HL-60/S4 treated with phorbol 12-myristate 13-acetate at 8.2 ng/mL for 4 days and 3 days (cell line): Measurements from ENCODE around the gene ADAMTS2.

Experiments used
- in situ Hi-C: fragments of 300-500 bp; cut with MboI; formaldehyde crosslinking; loops from 2 replicates; pipeline ENCODE4 v1.15.0; 2022; ENCODE audit warnings: low sequenced_read_pairs

The ADAMTS2 gene

DNA sequence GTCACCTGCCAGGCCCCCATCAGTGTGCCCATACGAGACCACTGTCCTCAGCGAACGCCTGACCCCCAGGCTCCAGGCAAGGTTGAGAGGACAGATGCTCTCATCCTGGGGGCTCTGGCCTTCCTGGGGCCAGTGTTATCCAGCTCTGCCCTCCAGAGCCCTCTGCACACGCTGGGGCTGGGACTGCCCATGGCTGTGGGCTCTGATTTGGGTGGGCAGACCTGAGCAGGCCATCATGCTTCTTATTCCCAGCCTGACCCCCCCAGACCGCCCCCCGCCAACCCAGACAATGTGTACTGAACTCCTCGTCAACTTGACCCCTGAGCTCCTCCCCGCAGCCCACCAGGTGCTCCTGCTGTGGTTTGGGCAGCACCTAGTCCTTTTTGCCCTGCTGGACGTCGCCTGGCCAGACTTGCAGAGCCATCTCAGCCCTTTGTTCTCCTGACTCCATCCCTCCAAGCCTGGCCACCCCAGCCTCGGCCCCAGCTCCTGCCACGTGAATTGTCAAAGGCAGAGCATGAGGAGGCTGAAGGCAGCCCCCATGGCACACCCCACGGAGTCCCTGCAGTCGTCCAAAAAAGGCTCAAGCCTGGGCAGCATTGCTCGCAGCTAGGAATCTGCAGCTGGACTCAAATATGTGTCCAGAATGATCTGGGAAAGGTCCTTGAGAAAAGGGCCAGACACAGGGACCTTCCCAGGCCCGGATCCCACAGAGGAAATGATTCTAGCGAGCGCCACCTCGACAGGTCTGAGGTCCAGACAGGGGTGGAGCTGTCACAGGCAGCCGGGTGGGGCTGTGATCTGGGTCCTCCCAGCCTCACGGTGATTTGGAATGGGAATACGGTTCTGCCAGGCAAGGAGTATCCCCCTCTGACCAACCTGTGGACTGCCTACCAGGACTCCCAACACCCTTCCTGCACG lies 87.0 kb downstream of the ADAMTS2 start:
- in situ Hi-C loops = no loop called here

DNA sequence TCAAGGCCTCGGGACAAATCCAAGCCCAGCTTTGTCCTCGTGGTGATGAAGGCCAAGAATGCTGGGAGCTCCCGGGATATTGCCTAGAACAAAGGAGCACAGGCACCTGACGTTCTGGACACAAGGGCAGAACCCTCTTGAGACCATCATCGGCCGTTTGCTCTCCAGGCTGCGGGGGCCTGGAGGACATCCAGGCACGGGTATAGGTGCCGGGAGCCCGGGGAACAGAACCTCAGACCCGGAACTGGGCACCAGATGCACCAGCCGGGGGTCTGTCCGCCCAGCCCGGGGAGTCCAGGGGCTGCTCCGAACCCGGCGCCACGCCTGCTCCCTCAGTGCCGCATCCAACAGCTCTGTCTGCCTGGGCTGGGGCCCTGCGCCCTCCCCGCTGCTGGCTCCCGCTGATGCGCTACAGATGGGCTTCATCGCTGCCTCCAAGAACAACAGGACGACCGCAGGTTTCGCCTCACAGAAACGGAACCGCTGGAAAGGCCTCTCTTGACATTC lies 88.0 kb downstream of the ADAMTS2 start:
- in situ Hi-C loops = no loop called here

DNA sequence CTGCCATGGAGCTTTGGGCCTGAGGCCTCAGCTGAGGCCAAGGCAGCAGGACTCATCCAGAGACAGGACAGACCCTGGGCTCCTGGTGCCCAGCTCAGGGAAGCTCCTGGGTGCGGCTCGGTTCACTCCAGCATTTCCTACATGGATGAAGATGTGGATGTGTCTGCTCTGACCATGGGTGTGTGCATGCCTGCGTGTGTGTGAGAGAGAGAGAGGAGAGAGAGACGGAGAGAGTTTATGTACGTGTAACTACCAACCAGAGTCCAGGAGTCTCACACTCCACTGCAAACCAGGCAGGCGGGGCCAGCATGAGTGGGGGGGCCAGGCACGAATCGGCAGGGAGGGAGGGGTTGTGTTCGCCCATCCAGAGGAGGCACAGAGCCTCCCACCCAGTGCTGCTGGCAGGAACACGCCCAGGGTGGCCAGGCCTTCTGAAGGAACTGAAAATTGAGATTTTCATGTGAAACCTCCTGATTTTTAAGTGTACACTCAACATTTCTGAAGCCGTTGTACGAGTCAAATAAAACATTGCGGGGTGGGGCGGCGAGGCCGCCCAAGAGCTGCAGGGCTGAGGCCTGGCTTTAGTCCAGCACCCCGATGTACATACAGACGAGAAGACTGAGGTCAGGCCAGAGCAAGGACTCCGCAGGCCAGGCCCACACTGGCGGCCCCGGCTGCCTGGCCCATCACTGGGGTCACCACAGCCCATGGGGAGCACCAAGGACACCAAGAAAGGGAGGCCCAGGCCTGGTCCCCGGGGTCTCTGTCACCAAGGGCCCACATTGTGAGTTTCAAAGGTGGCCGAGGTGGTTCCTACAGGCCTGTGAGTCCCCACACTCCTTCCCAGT lies 88.7 kb downstream of the ADAMTS2 start:
- in situ Hi-C loops = no loop called here

DNA sequence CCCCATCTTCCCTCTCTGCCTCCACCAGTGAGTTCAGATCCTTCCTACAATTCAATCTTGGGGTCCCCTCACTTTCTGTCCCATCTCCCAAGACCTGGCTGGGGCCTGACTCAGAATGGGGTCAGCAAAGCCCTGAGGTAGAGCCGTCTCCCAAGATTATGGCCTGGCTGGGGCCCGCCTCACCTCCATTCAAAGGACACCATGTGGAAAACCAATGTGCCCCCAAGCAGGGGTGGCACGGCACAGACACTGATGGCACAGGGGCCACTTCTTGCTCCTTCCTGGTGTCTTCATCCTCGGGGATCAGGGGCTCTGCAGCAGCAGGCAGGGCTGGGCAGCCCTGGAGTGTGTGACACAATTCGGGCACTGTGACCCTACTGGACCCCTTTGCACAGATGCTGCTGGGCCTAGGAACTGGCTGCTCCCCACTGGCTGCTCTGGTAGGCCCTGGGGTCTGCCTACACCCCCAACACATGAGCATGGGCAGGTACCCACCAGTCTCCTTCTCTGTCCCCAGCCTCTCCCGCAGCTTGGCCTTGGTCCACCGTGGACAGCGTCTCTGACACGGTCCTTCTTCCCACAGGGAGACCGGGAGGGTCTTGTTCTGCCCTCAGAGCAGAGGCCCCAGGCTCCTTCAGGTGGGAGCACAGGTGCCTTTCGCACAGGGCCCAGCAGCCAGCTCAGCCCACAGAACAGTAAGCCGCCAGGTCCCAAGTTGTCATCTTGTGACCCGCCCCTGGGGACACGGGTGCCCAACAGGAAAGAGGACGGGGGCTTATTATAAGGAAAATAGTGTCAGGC lies 89.5 kb downstream of the ADAMTS2 start:
- in situ Hi-C loops = no loop called here

DNA sequence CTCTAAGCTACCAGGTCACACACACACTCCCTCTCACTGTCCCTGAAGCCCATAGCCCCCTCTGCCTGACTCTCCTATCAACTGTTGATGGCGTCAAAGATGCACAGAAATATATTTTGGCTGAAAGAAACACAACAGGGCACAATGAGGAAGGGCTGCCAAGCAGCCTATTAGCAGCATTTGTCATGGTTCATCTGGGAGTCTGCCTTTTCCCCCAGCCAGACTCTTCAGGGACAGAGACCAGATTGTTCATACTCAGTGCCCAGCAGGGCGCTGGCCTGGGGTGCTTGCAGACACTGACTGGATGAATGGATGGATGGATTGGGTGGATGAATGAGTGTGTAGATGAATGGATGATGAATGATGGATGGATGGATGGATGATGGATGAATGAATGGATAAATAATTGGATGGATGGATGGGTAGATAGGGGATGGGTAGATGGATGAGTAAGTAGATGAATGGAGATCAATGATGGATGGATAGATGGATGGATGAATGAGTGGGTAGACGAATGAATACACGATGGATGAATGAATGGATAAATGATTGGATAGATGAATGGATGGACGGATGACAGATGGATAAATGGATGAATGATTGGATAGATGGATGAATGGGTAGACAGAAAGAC lies 90.5 kb downstream of the ADAMTS2 start:
- in situ Hi-C loops = no loop called here

DNA sequence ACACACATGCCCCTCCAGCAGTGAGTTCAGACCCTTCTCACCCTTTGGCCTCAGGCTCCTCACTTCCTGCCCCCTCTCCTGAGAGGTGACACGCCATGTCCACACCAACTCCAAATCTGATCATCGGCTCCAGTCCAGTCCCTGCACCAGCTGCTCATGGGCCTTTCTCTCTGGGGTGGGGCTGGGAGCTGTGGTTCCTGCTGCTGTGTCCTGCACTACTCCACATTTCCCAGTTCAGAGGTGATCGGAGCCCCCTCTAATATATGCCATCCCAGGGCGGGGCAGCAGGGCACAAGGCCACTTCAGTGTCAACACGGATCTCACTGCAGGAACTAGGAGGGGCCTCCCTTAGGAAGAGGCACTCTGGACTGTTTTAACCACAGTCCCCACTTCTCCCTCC lies 91.5 kb downstream of the ADAMTS2 start:
- in situ Hi-C loops = no loop called here

DNA sequence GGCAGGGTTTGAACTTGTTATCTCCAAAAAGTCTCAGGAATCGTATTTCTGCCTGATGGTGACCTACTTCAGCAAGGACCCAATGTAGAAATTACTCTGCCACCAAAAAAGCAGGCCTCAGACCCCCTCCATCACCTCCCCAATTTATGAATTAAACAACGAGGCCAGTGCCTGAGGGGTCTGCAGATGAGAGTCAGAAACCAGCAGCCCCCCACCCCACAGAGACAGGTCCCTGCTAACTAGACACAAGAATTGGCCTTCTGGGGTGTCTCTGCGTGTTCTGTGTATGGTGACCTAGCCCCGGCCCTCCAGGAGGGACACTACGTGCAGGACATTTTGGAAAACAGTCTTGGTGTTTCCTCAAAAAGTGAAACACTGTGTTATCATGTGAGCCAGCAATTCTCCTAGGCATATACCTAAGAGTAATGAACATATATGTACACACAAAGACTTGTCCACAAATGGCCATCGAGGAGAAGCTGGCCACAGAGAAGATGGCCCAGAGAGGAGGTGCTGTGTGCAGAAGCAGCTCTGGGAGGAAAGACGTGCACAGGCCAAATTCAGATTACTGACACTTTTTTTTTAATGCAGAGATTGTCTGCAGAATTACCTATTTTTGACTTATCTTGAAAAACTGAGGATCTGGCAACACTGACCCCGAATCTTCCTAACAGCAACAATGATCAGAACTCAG lies 93.8 kb downstream of the ADAMTS2 start:
- in situ Hi-C loops = no loop called here

DNA sequence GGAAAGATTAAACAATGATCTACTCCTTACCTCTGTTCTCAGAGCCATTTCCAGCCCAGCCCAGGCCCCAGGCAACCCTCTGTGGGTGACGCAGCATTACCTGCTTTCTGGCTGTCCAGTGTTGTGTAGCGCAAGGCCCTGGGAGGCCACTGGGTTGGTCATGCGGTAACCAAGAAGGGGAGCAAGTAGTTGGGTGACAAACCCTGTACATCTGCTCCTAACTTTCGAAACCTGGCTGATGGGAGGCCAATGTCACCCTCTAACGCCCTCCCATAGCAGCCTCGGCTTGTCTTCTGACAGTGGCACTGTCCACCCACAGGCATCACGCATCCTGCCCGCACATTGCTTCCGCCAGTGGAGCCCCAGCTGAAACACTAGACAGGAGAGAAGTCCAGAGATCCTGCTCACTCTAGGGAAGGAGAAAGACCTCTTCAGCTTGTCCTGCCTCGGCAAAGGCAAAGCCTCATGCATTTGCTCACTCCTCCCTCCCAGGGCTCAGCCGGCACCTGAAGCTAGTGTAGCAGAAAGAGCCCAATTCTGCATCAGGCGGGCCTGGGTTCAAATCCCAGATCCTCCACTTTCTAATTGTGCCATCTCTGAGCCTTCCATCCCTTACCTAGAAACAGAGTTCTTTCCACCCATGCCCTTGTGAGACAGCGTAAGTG lies 94.6 kb downstream of the ADAMTS2 start:
- in situ Hi-C loops = no loop called here

DNA sequence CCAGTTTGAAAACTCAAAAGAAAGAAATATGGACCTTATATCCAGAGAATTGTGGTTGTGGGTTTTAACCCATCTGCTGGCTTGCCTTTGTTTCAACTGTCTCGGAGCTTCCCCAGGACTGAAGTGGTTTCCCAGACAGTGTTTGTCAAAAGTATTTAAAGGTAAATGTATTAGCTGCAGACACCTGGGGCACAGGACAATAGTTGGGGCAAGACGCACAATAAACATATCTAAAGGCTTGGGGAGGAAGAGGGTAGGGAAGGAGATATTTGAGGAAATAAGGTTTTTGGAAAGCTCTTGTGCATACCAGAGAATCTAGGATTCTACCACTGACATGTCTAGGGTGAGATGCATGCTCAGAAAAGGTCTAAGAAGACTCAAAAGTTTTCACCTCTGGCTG lies 99.0 kb downstream of the ADAMTS2 start:
- in situ Hi-C loops = no loop called here

DNA sequence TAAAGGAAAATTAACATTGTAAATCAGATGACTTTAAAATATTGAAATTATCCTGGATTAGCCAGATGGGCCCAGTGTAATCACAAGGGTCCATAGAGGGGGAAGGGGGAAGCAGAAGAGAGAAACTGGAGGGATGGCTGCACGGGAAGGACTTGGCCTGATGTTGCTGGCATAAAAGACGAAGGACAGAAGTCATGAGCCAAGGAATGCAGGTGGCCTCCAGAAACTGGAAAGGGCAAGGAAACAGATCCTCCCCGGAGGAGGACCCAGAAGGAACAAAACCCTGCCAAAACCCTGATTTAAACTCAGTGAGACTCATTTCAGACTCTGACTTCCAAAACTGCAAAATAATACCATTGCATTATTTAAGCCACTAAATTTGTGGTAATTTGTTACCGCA lies 100.2 kb downstream of the ADAMTS2 start:
- in situ Hi-C loops = no loop called here

DNA sequence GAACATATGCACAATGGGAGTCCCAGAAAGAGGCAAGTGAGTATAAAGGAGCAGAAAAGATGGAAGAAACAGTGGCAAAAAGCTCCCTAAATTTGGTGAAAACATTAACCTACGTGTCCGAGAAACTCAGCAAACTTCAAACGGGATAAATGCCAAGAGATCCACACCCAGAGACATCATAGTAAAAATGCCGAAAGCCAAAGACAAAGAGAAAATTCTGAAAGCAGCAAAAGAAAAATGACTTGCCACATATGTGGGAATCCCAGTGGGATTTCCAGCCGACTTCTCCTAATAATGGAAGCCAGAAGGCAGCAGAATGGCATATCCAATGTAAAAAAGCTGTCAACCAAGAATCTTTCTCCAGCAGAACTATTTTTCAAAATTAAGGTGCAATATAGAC lies 101.2 kb downstream of the ADAMTS2 start:
- in situ Hi-C loops = no loop called here

DNA sequence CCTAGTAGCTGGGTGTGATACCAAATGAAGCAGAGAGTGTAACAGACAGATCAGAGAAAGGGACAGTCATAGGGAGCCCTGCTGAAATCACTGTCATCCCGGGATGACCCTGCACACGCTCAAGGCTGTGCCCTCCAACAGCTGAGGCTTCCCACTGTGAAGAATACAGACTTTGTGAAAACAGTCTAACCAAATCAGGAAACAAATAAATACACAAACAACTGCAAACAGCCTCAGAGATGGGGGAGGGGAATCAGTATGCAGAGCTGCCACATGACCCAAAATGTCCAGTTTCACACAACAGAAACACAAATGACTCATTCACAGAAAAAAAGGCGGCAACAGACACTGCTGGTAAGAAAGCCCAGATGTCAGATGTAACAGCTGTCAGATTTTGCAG lies 101.9 kb downstream of the ADAMTS2 start:
- in situ Hi-C loops = no loop called here

DNA sequence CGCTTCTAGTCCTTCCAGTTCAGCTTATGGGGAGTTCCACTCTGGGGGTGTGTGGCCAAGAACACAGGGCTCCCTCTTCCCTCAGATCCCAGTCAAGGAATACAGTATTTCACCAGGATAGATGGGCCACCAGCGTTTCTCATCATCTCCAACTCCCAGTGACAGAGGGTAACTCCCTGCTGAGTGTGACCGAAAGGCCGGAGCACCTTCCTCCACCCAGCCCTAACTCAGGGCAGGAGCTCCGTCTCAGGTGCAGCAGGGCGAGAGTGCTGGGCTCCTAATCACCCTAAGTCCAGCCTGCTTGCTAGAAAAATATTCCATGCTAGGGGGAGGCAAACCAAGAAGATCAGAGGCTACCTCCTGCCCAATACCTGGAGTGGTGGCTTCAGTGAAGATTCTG lies 102.6 kb downstream of the ADAMTS2 start:
- in situ Hi-C loops = no loop called here

DNA sequence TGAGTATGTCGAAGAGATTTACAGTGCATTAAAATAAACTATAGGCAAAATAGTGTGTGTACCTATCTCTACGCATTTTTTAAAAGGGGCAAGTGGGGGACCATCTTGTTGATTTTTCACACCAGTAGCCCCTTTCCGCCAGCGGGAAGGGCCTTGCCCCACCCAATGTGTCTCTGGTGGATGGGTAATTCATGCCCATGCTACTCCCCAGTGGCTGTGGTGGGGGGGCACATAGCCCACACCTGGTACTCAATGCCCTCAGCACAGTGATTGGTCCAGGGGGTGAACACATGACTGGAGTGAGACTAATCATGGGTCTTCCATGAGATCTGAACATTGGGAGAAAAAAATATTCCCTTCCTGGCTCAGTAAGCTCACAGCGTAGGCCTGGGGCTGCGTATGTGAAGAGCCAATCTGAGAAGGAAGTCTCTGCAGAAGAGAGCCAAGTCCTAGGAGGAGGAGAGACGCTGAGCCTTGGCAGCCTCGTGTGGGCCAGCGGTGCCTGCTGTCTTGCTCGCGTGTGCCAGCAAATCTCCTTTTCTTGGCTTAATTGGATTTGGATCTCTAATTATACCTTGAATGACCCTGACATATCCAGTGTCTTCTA lies 103.4 kb downstream of the ADAMTS2 start:
- in situ Hi-C loops = no loop called here

DNA sequence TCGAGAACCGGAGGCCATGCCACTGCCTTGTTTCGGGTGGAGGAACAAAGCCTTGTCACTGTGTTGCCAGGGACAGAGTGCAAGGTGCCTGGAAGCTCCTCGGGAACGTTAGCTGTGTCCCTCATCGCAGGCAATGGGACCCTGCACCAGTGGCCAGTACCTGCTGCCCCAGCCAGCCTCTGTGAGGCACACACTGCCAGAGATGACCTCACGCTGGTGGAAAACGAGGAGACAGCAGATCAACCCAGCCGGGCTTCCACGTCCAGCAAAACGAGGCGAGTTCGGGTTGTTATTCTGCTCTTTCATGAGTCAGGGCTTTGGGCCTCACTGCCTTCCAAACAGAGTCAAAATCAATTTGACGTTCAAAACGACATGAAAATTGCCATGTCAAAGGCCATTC lies 104.1 kb downstream of the ADAMTS2 start:
- in situ Hi-C loops = no loop called here

DNA sequence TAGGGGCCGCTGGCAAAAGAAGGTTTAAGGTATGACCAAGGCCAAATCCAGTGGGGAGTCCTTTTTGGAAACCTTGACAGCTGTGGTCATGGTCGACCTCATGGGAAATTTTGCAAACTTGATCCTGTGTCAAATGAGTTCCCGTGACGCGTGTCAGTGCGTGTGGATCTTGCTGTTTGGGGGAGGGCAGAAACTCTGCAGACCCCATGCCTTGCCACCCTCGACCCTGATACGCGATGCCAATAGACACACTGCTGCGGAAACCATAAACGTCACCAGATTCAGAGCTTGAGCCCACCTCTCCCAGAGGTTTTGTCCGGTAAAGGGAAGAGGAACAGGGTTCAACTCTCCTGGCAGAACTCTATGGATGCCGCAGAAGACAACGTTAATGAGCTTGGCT lies 104.7 kb downstream of the ADAMTS2 start:
- in situ Hi-C loops = no loop called here

DNA sequence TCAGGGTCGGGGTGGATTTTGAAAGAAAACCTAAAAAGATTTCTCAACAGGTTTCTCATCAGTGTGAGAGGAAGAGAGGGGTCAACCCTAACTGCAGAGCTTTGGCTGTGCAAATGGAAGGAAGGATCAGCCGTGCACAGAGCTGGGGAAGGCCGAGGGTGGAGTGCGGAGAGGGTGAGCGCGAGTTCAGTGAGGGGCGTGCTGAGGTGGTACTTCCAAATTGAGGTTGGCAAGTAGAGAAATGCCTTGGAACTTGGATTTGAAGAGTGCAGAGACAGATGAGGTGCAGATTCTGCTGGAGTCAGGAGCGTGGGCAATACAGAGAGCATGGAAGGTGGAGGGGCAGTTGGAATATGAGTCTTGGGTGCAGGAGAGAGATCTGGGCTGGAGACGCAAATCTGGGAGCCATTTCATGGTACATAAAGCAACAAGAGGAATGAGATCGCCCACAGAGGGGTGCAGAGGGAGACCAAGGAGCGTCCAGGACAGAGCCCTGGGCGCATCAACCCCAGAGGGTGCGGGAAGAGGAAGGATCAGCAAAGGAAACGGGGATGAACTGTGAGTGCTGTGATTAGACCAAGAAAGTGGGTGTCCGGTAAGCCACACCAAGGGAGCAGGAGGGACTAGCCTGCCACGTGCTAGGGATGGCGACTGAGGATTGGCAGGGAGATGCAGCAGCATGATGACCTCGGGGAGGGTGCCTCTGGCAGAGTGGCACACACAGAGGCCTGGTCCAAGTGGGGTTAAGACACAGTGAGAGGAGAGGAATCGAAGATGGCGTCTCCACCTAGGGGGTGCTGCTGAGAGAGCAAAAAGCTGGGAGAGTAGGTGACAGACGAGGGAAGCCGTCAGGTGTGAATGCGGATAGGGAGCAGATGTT lies 105.8 kb downstream of the ADAMTS2 start:
- in situ Hi-C loops = no loop called here

DNA sequence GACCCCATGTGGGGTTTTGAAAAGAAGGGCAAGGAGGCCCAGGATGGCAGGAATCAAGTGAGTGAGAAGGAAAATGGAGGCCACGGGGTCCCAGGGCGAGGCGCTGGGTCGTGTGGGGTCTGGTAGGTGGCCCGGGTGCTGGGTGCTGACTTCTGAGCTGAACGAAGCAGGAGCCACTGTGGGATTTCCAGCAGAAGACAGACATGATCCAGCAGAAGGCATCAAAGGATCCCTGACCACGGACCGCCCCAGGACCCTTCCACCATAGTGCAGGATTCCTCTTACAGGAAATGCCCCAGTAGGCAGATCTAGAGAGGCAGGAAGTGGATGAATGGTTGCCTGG lies 106.7 kb downstream of the ADAMTS2 start:
- in situ Hi-C loops = no loop called here
